Measurements from ENCODE around the gene GTPBP1.

GRCh38 chr22:38774496-38775166, 68.9 kb downstream of the GTPBP1 start:
- no peak for TF ChIP-seq CTCF (IDR thresholded peaks at IDR 0.05)
- no peak for TF ChIP-seq POLR2A (IDR thresholded peaks at IDR 0.05)
- no peak for TF ChIP-seq EP300 (IDR thresholded peaks at IDR 0.05)
- no peak for TF ChIP-seq POLR2AphosphoS5 (IDR thresholded peaks at IDR 0.05)
